Measurements from ENCODE around the gene KLHL22.
A peak's percentile ranks its signal among the peaks of the same experiment; 100 is the strongest.
"Not testable (repeated sequence)": the region's sequence is repeated elsewhere in the genome, so short reads cannot be mapped to it uniquely, and the experiment has no call there.

KLHL22 gene

GRCh38 chr22:20415699-20416098, 79.9 kb downstream of the KLHL22 start:
- intact Hi-C loops (cut with DNase I); DNase-seq: not testable (repeated sequence)

DNA sequence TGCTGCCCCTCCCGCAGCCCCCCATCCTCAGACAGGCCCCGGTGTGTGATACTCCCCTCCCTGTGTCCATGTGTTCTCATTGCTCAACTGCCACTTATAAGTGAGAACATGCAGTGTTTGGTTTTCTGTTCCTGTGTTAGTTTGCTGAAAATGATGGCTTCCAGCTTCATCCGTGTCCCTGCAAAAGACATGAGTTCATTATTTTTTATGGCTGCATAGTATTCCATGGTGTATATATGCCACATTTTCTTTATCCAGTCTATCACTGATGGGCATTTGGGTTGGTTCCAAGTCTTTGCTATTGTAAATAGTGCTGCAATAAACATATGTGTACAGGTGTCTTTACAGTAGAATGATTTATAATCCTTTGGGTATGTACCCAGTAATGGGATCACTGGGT, 80.4 kb downstream of the KLHL22 start:
- intact Hi-C loops (cut with DNase I); DNase-seq: not testable (repeated sequence)

DNA sequence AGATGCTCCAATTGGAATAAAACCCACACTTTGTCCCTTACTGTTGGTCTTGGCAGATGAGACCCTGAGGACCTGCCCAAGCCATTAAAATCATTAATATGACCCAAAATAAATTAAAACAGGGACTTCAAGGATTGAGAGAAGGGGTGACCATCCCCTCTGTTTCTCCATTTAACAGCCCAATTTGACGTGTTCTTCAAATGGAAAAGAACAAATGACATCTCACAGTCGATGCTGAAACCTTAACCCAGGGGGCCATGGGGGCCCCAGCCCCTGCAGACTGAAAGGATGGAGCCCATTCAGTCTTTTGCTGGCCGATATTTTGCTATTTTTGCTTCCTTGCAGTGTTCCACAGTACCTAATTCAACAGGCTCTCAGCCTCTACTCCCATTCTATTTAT, 81.1 kb downstream of the KLHL22 start:
- intact Hi-C loops (cut with DNase I): no loop called here
- peak in 1 of 42 donors; percentile 0 for DNase-seq

- no peak for DNase-seq
- intact Hi-C loops (cut with DNase I): no loop called here
Measured at GRCh38 chr22:20414059-20414440, 81.5 kb downstream of the KLHL22 start.

GRCh38 chr22:20413217-20414058, 82.2 kb downstream of the KLHL22 start:
- intact Hi-C loops (cut with DNase I): no loop called here
- peak in 1 of 42 donors; percentile 8 for DNase-seq

- DNase-seq: peak in 2 of 42 donors; percentile 3 to 6
- intact Hi-C loops (cut with DNase I): no loop called here
Measured at GRCh38 chr22:20412474-20413216, 83.0 kb downstream of the KLHL22 start.

- peak in 2 of 42 donors; percentile 4 to 11 for DNase-seq
- intact Hi-C loops (cut with DNase I): not testable (repeated sequence)
Measured at GRCh38 chr22:20409385-20409784, 86.2 kb downstream of the KLHL22 start.

GRCh38 chr22:20408891-20409290, 86.7 kb downstream of the KLHL22 start:
- intact Hi-C loops (cut with DNase I): no loop called here

GRCh38 chr22:20407829-20408228, 87.8 kb downstream of the KLHL22 start:
- DNase-seq: peak in 3 of 42 donors; percentile 3 to 23 (median 21)
- intact Hi-C loops (cut with DNase I): no loop called here

More at GRCh38 chr22:20408891-20409290, 86.7 kb downstream of the KLHL22 start:
- DNase-seq: peak in 3 of 42 donors; percentile 4 to 30 (median 15)

- DNase-seq: peak in 2 of 42 donors; percentile 7 to 16
- intact Hi-C loops (cut with DNase I): no loop called here
Measured at GRCh38 chr22:20406686-20407408, 88.7 kb downstream of the KLHL22 start.

GRCh38 chr22:20405931-20406685, 89.5 kb downstream of the KLHL22 start:
- peak in 2 of 42 donors; percentile 27 to 36 for DNase-seq
- intact Hi-C loops (cut with DNase I): no loop called here

GRCh38 chr22:20405291-20405930, 90.2 kb downstream of the KLHL22 start:
- intact Hi-C loops (cut with DNase I): no loop called here
- peak in 2 of 42 donors; percentile 32 to 34 for DNase-seq

DNA sequence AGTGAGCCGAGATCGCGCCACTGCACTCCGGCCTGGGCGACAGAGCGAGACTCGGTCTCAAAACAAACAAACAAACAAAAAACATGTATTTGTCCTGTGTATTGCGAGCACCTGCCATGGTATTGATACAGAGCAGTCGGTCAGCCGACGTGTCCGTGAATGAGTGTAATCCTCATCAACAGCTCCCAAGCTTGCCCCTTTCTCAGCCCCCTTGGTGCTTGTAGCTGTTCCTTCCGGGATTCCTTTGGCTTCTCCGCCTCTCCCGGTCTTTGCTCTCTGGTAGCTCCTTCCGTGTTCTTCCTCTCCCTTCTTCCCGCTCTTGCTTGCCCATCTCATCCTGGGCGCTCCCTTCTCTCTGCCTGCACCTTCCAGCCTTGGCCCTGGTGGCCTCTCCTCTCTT, 90.7 kb downstream of the KLHL22 start:
- peak in 1 of 42 donors; percentile 13 for DNase-seq
- intact Hi-C loops (cut with DNase I): no loop called here

DNA sequence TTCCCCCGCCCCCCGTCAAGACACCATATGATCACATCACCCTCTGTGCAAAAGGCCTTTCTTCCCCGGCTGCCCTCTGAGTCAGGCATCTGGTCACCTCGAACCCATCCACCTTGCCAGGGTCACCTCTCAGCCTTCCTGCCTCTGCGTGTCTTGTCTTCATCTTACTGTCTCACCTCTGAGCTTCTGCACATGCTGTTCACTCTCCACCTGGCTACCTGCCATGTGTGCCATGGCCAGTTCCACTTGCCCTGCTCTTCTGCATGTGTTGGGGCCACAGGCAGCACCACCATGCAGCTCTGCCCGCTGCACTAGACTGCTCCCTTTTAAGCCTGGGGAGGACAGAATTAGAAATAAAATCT, 91.8 kb downstream of the KLHL22 start:
- peak in 2 of 42 donors; percentile 11 to 32 for DNase-seq

DNA sequence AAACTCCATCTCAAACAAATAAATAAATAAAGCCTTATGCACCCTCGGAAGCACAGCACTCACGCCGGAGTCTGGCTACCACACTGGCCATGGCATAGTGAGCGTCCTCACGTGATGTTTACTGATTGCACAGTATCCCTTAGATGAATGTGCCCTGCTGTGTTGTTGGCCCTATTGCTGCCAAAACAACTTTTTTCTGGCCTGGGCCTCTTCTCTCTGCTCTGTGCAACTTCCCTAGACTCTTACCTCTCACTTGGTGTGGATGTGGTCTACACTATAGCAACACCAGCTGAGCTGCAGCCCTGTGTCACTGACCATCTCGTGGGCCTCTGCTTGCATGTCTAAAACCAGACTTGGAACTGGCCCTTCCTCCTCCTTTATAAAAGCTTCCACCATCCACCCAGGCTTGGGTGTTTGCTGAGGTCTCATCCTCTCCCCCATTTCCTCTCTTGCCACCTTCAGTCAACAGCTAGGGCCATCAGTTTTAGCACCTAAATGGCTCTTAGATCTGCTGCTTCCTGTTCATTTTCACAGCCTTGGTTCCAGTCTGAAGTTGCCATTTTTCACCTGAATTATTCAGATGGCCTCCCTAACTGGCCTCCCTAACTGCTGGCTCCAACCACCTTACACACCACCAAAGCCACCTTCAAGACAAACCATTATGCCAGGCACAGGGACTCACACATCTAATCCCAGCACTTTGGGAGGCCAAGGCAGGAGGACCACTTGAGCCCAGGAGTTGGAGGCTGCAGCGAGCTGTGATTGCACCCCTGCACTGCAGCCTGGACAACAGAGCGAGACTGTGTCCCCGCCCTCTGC, 92.4 kb downstream of the KLHL22 start:
- intact Hi-C loops (cut with DNase I): no loop called here
- peak in 2 of 42 donors; percentile 9 to 21 for DNase-seq

More for the DNA sequence above, 91.8 kb downstream of the KLHL22 start:
- intact Hi-C loops (cut with DNase I): no loop called here

- peak in 2 of 42 donors; percentile 15 to 26 for DNase-seq
- intact Hi-C loops (cut with DNase I): no loop called here
Measured at GRCh38 chr22:20401376-20402014, 94.1 kb downstream of the KLHL22 start.
